GM12875 (cell line): ENCODE results near the gene LCE2C.
A peak's percentile ranks its signal among the peaks of the same experiment; 100 is the strongest.
"Not testable (repeated sequence)": the region's sequence is repeated elsewhere in the genome, so short reads cannot be mapped to it uniquely, and the experiment has no call there.

Experiments used
- H3K4me3 ChIP-seq: one replicate; pipeline ENCODE4 v1.5.1; 2011; ENCODE audit warnings: low read depth, low read length, control low read depth
- CTCF ChIP-seq: IDR thresholded peaks from 2 replicates; pipeline ENCODE4 v1.5.1; 2011; ENCODE audit warnings: low read depth, mild to moderate bottlenecking, control low read depth, inconsistent platforms, low read length, moderate library complexity, borderline replicate concordance; ENCODE audit not compliant: insufficient read depth

The LCE2C gene

GRCh38 chr1:152674983-152675382 is at the start of gene LCE2C:
LCE2C (plus strand) TSS chr1:152675279; CDS start chr1:152676016, 737 bp downstream.
- H3K4me3 ChIP-seq: not testable (repeated sequence)

GRCh38 chr1:152626744-152627143 is 48.3 kb upstream of the LCE2C start:
- TF ChIP-seq CTCF: no peak

GRCh38 chr1:152630596-152630995 is 44.5 kb upstream of the LCE2C start:
- no peak for TF ChIP-seq CTCF
- H3K4me3 ChIP-seq: no peak overlapping the region

More at GRCh38 chr1:152626744-152627143, 48.3 kb upstream of the LCE2C start:
- no peak overlapping the region for H3K4me3 ChIP-seq

- no peak overlapping the region for H3K4me3 ChIP-seq
- TF ChIP-seq CTCF: no peak
These were observed 34.7 kb upstream of the LCE2C start for GRCh38 chr1:152640351-152640750.

GRCh38 chr1:152643945-152644344 is 31.1 kb upstream of the LCE2C start:
- H3K4me3 ChIP-seq: no peak overlapping the region
- no peak for TF ChIP-seq CTCF

- TF ChIP-seq CTCF: no peak
These were observed 29.9 kb upstream of the LCE2C start for GRCh38 chr1:152645146-152645545.

GRCh38 chr1:152646656-152647055 is 28.4 kb upstream of the LCE2C start:
- TF ChIP-seq CTCF: no peak
- no peak overlapping the region for H3K4me3 ChIP-seq

More at GRCh38 chr1:152645146-152645545, 29.9 kb upstream of the LCE2C start:
- no peak overlapping the region for H3K4me3 ChIP-seq

GRCh38 chr1:152654110-152654509 is 21.0 kb upstream of the LCE2C start:
- TF ChIP-seq CTCF: peak; percentile 75
- no peak overlapping the region for H3K4me3 ChIP-seq
